GM21825 (cell line): Measurements from ENCODE around the gene UBE2H.
"Not testable (repeated sequence)": the region's sequence is repeated elsewhere in the genome, so short reads cannot be mapped to it uniquely, and the experiment has no call there.

Experiments used
- ATAC-seq: cut with Tn5 transposase; IDR thresholded peaks from one replicate; pipeline ENCODE4 v1.9.1; 2021; ENCODE audit warnings: mild to moderate bottlenecking, moderate library complexity; ENCODE audit not compliant: unreplicated experiment

UBE2H gene

GRCh38 chr7:129825209-129825970, 127.4 kb downstream of the UBE2H start:
- ATAC-seq, result peak; percentile 65

- peak; percentile 42 for ATAC-seq
Observed at GRCh38 chr7:129824291-129825208, 128.2 kb downstream of the UBE2H start.

- not testable (repeated sequence) for ATAC-seq
Observed at GRCh38 chr7:129823143-129823542, 129.6 kb downstream of the UBE2H start.

- ATAC-seq, result no peak
Observed at GRCh38 chr7:129821476-129821875, 131.3 kb downstream of the UBE2H start.

GRCh38 chr7:129816742-129817141, 136.0 kb downstream of the UBE2H start:
- no peak for ATAC-seq

- ATAC-seq, result no peak
Observed at GRCh38 chr7:129807863-129808262, 144.9 kb downstream of the UBE2H start.

- ATAC-seq, result no peak
Observed at GRCh38 chr7:129804890-129805719, 147.7 kb downstream of the UBE2H start.

- no peak for ATAC-seq
Observed at GRCh38 chr7:129804111-129804889, 148.5 kb downstream of the UBE2H start.

GRCh38 chr7:129803546-129804081, 149.1 kb downstream of the UBE2H start:
- no peak for ATAC-seq

- ATAC-seq, result no peak
Observed at GRCh38 chr7:129801882-129802281, 150.9 kb downstream of the UBE2H start.

GRCh38 chr7:129800901-129801300, 151.9 kb downstream of the UBE2H start:
- ATAC-seq, result no peak

GRCh38 chr7:129799350-129799955, 153.3 kb downstream of the UBE2H start:
- no peak for ATAC-seq

GRCh38 chr7:129798616-129799349, 154.0 kb downstream of the UBE2H start:
- no peak for ATAC-seq

- no peak for ATAC-seq
Observed at GRCh38 chr7:129797214-129797789, 155.5 kb downstream of the UBE2H start.

GRCh38 chr7:129796186-129796775, 156.5 kb downstream of the UBE2H start:
- no peak for ATAC-seq

GRCh38 chr7:129794461-129794860, 158.3 kb downstream of the UBE2H start:
- ATAC-seq, result not testable (repeated sequence)

- no peak for ATAC-seq
Observed at GRCh38 chr7:129793506-129794310, 159.1 kb downstream of the UBE2H start.
